ENCODE results near the gene THADA. TPM values are rescaled to one million over a fixed set of nuclear protein-coding genes. Genes with fewer than 3 reads are reported as not detected.

The THADA gene
- total and polyA plus RNA-seq, 7 experiments from 2014 or later = 11.7 to 43.0 (median 39.6) TPM

GRCh38 chr2:43246641-43247040, 349.2 kb downstream of the THADA start:
- Mint-ChIP-seq H3K4me1 (peaks cover 0 to 7% (median 2%) of the 10 kb centered on the region in 7 donors), H3K9me3 (no peaks in the 10 kb centered on the region), H3K36me3 (peaks cover 0 to 31% (median 8%) of the 10 kb centered on the region in 5 donors), H3K27me3 (no peaks in the 10 kb centered on the region), H3K4me3 (no peak overlapping the region), H3K27ac (peak overlapping the region in 2 of 9 donors; percentile 20 to 57)
- Histone ChIP-seq H3K27me3 (ENCODE audit: control insufficient read depth in 2 of 2, insufficient read depth in 2 of 2, low read length in 2 of 2) (no peaks in the 10 kb centered on the region), H3K4me3 (ENCODE audit: low read length) (no peak overlapping the region), H3K36me3 (ENCODE audit: control insufficient read depth in 2 of 3, insufficient read depth in 3 of 3, low read length in 3 of 3) (peaks cover 0 to 20% (median 0%) of the 10 kb centered on the region in 3 experiments), H3K9me3 (ENCODE audit: control insufficient read depth in 2 of 3, low read length in 3 of 3) (no peaks in the 10 kb centered on the region), H3K27ac (ENCODE audit: low read depth, low read length) (no peak overlapping the region), H3K4me1 (ENCODE audit: control insufficient read depth in 2 of 2, insufficient read depth in 2 of 2, low read length in 2 of 2) (no peaks in the 10 kb centered on the region)
- intact Hi-C loops (cut with micrococcal nuclease) = no loop called here
- CTCF ChIA-PET = no interaction called here
- DNase-seq = no peak
- POLR2A ChIA-PET = no interaction called here
- no peak for ATAC-seq

- CTCF ChIA-PET = no interaction called here
- intact Hi-C loops (cut with micrococcal nuclease) = no loop called here
- Mint-ChIP-seq H3K27me3 (no peaks in the 10 kb centered on the region), H3K27ac (peak overlapping the region in 2 of 9 donors; percentile 55 to 61), H3K36me3 (peaks cover 4 to 23% (median 7%) of the 10 kb centered on the region in 5 donors), H3K9me3 (no peaks in the 10 kb centered on the region), H3K4me1 (peaks cover 4 to 24% (median 16%) of the 10 kb centered on the region in 7 donors), H3K4me3 (no peak overlapping the region)
- POLR2A ChIA-PET = no interaction called here
- ATAC-seq (no peak), DNase-seq (no peak)
- no peaks in the 10 kb centered on the region for H3K9me3 ChIP-seq (ENCODE audit: control insufficient read depth in 2 of 3, low read length in 3 of 3)
- H3K27ac ChIP-seq (ENCODE audit: low read depth, low read length) = no peak overlapping the region
- no peaks in the 10 kb centered on the region for H3K27me3 ChIP-seq (ENCODE audit: control insufficient read depth in 2 of 2, insufficient read depth in 2 of 2, low read length in 2 of 2)
- no peak overlapping the region for H3K4me3 ChIP-seq (ENCODE audit: low read length)
- H3K36me3 ChIP-seq (ENCODE audit: control insufficient read depth in 2 of 3, insufficient read depth in 3 of 3, low read length in 3 of 3) = peaks cover 0 to 12% (median 0%) of the 10 kb centered on the region in 3 experiments
- peaks cover 0 to 4% of the 10 kb centered on the region in 2 donors for H3K4me1 ChIP-seq (ENCODE audit: control insufficient read depth in 2 of 2, insufficient read depth in 2 of 2, low read length in 2 of 2)
These were observed 354.3 kb downstream of the THADA start for GRCh38 chr2:43241558-43241957.

GRCh38 chr2:43240766-43241150, 355.1 kb downstream of the THADA start:
- Mint-ChIP-seq H3K4me3 (no peak overlapping the region), H3K9me3 (no peaks in the 10 kb centered on the region), H3K27ac (no peak overlapping the region), H3K4me1 (peaks cover 4 to 24% (median 16%) of the 10 kb centered on the region in 7 donors), H3K27me3 (no peaks in the 10 kb centered on the region), H3K36me3 (peaks cover 4 to 20% (median 9%) of the 10 kb centered on the region in 5 donors)
- no peak overlapping the region for H3K4me3 ChIP-seq (ENCODE audit: low read length)
- DNase-seq (no peak), ATAC-seq (no peak)
- CTCF ChIA-PET = interaction anchor here (0.7 to 1.5 kb wide), 2 partner anchors 12 to 104 kb away, joined by 5 read pairs; no protein-coding TSS in a partner anchor
- intact Hi-C loops (cut with micrococcal nuclease) = no loop called here
- no peaks in the 10 kb centered on the region for H3K27me3 ChIP-seq (ENCODE audit: control insufficient read depth in 2 of 2, insufficient read depth in 2 of 2, low read length in 2 of 2)
- peaks cover 0 to 4% of the 10 kb centered on the region in 2 donors for H3K4me1 ChIP-seq (ENCODE audit: control insufficient read depth in 2 of 2, insufficient read depth in 2 of 2, low read length in 2 of 2)
- POLR2A ChIA-PET = no interaction called here
- H3K36me3 ChIP-seq (ENCODE audit: control insufficient read depth in 2 of 3, insufficient read depth in 3 of 3, low read length in 3 of 3) = peaks cover 0 to 12% (median 0%) of the 10 kb centered on the region in 3 experiments
- no peak overlapping the region for H3K27ac ChIP-seq (ENCODE audit: low read depth, low read length)
- H3K9me3 ChIP-seq (ENCODE audit: control insufficient read depth in 2 of 3, low read length in 3 of 3) = no peaks in the 10 kb centered on the region

- no peak overlapping the region for H3K27ac ChIP-seq (ENCODE audit: low read depth, low read length)
- peaks cover 0 to 12% (median 0%) of the 10 kb centered on the region in 3 experiments for H3K36me3 ChIP-seq (ENCODE audit: control insufficient read depth in 2 of 3, insufficient read depth in 3 of 3, low read length in 3 of 3)
- no peaks in the 10 kb centered on the region for H3K27me3 Mint-ChIP-seq
- ATAC-seq (peak; percentile 73), DNase-seq (no peak)
- peaks cover 0 to 4% of the 10 kb centered on the region in 2 donors for H3K4me1 ChIP-seq (ENCODE audit: control insufficient read depth in 2 of 2, insufficient read depth in 2 of 2, low read length in 2 of 2)
- no peaks in the 10 kb centered on the region for H3K9me3 ChIP-seq (ENCODE audit: control insufficient read depth in 2 of 3, low read length in 3 of 3)
- H3K4me3 ChIP-seq (ENCODE audit: low read length) = no peak overlapping the region
- POLR2A ChIA-PET = no interaction called here
- H3K36me3 Mint-ChIP-seq = peaks cover 4 to 16% (median 9%) of the 10 kb centered on the region in 5 donors
- no peak overlapping the region for H3K4me3 Mint-ChIP-seq
- H3K27ac Mint-ChIP-seq = peak overlapping the region in 4 of 9 donors; percentile 4 to 38 (median 34)
- H3K4me1 Mint-ChIP-seq = peaks cover 4 to 24% (median 16%) of the 10 kb centered on the region in 7 donors
- no peaks in the 10 kb centered on the region for H3K9me3 Mint-ChIP-seq
- CTCF ChIA-PET = interaction anchor here (0.7 to 1.5 kb wide), 3 partner anchors 11 to 265 kb away, joined by 3 to 5 read pairs (median 5); no protein-coding TSS in a partner anchor
- no peaks in the 10 kb centered on the region for H3K27me3 ChIP-seq (ENCODE audit: control insufficient read depth in 2 of 2, insufficient read depth in 2 of 2, low read length in 2 of 2)
- intact Hi-C loops (cut with micrococcal nuclease) = no loop called here
These were observed 355.7 kb downstream of the THADA start for GRCh38 chr2:43239981-43240765.

- Mint-ChIP-seq H3K9me3 (no peaks in the 10 kb centered on the region), H3K4me1 (peaks cover 4 to 24% (median 16%) of the 10 kb centered on the region in 7 donors), H3K4me3 (no peak overlapping the region), H3K36me3 (peaks cover 3 to 12% (median 6%) of the 10 kb centered on the region in 5 donors), H3K27me3 (no peaks in the 10 kb centered on the region), H3K27ac (peak overlapping the region in 1 of 9 donors; percentile 38)
- Histone ChIP-seq H3K4me1 (ENCODE audit: control insufficient read depth in 2 of 2, insufficient read depth in 2 of 2, low read length in 2 of 2) (peaks cover 0 to 4% of the 10 kb centered on the region in 2 donors), H3K9me3 (ENCODE audit: control insufficient read depth in 2 of 3, low read length in 3 of 3) (no peaks in the 10 kb centered on the region), H3K36me3 (ENCODE audit: control insufficient read depth in 2 of 3, insufficient read depth in 3 of 3, low read length in 3 of 3) (peaks cover 0 to 4% (median 0%) of the 10 kb centered on the region in 3 experiments), H3K27me3 (ENCODE audit: control insufficient read depth in 2 of 2, insufficient read depth in 2 of 2, low read length in 2 of 2) (no peaks in the 10 kb centered on the region), H3K27ac (ENCODE audit: low read depth, low read length) (no peak overlapping the region), H3K4me3 (ENCODE audit: low read length) (no peak overlapping the region)
- no peak for DNase-seq
- ATAC-seq = no peak
- POLR2A ChIA-PET = no interaction called here
- intact Hi-C loops (cut with micrococcal nuclease) = no loop called here
- CTCF ChIA-PET = interaction anchor here (1.1 kb wide), 1 partner anchor 245 kb away, joined by 3 read pairs; no protein-coding TSS in a partner anchor
These were observed 357.0 kb downstream of the THADA start for GRCh38 chr2:43238813-43239212.

GRCh38 chr2:43238176-43238575, 357.7 kb downstream of the THADA start:
- ATAC-seq (no peak), DNase-seq (no peak)
- ChIA-PET POLR2A (interaction anchor here (0.6 kb wide), 1 partner anchor 110 kb away, joined by 3 read pairs; no protein-coding TSS in a partner anchor), CTCF (interaction anchor here (1.1 kb wide), 1 partner anchor 246 kb away, joined by 3 read pairs; no protein-coding TSS in a partner anchor)
- peak overlapping the region in 2 of 9 donors; percentile 19 to 38 for H3K27ac Mint-ChIP-seq
- H3K36me3 Mint-ChIP-seq = peaks cover 3 to 9% (median 6%) of the 10 kb centered on the region in 5 donors
- Histone ChIP-seq H3K9me3 (ENCODE audit: control insufficient read depth in 2 of 3, low read length in 3 of 3) (no peaks in the 10 kb centered on the region), H3K4me1 (ENCODE audit: control insufficient read depth in 2 of 2, insufficient read depth in 2 of 2, low read length in 2 of 2) (peaks cover 0 to 4% of the 10 kb centered on the region in 2 donors), H3K27ac (ENCODE audit: low read depth, low read length) (no peak overlapping the region), H3K27me3 (ENCODE audit: control insufficient read depth in 2 of 2, insufficient read depth in 2 of 2, low read length in 2 of 2) (no peaks in the 10 kb centered on the region), H3K4me3 (ENCODE audit: low read length) (no peak overlapping the region), H3K36me3 (ENCODE audit: control insufficient read depth in 2 of 3, insufficient read depth in 3 of 3, low read length in 3 of 3) (peaks cover 0 to 1% (median 0%) of the 10 kb centered on the region in 3 experiments)
- H3K4me3 Mint-ChIP-seq = no peak overlapping the region
- intact Hi-C loops (cut with micrococcal nuclease) = no loop called here
- peaks cover 4 to 24% (median 16%) of the 10 kb centered on the region in 7 donors for H3K4me1 Mint-ChIP-seq
- H3K9me3 Mint-ChIP-seq = no peaks in the 10 kb centered on the region
- no peaks in the 10 kb centered on the region for H3K27me3 Mint-ChIP-seq
